Panc1 (cell line): ENCODE results near the gene HEYL. TPM values are rescaled to one million over a fixed set of nuclear protein-coding genes. Genes with fewer than 3 reads are reported as not detected.

Experiments used
- ATAC-seq: fragments of 200-7000 bp; cut with Tn5 transposase; 2 replicates; pipeline ENCODE4 v1.9.1; 2020; ENCODE audit warnings: mild to moderate bottlenecking, moderate library complexity
- BruUV-seq: library from RNA; stranded (reverse); fragments of 400-500 nt; replicated peaks from 2 replicates; lab custom pipeline; 2021; lab: Mats Ljungman, UMichigan
- CTCF ChIA-PET: fragments of 300-600 bp; sonication (Branson Sonifier 250); formaldehyde crosslinking; loops from one replicate; lab custom pipeline; 2022; ENCODE audit warnings: antibody characterized with exemption; lab: Charles Lee
- POLR2A ChIA-PET: fragments of 300-600 bp; sonication (Branson Sonifier 250); formaldehyde crosslinking; loops from one replicate; lab custom pipeline; 2022; ENCODE audit warnings: antibody characterized with exemption; lab: Charles Lee
- DNase-seq: peaks from one replicate; pipeline ENCODE4 v3.0.0-alpha.2; 2010; ENCODE audit warnings: low read depth, low spot score
- H3K27ac ChIP-seq: 2 replicates; pipeline ENCODE4 v1.5.1; 2011; ENCODE audit warnings: mild to moderate bottlenecking, low read length, inconsistent platforms
- H3K27me3 ChIP-seq: fragments of 200-500 bp; sonication (Bioruptor generic); 2 replicates; pipeline ENCODE4 v1.6.0; 2014; ENCODE audit warnings: low read length, inconsistent platforms; ENCODE audit not compliant: control insufficient read depth, insufficient read depth
- H3K36me3 ChIP-seq: fragments of 200-500 bp; sonication (Bioruptor generic); 2 replicates; pipeline ENCODE4 v1.5.1; 2014; ENCODE audit warnings: inconsistent platforms, mild to moderate bottlenecking, low read length, moderate library complexity; ENCODE audit not compliant: control insufficient read depth, insufficient read depth
- H3K4me1 ChIP-seq: 2 replicates; pipeline ENCODE4 v1.5.1; 2011; ENCODE audit warnings: inconsistent platforms, mild to moderate bottlenecking, low read length, moderate library complexity; ENCODE audit not compliant: control insufficient read depth, insufficient read depth
- H3K4me3 ChIP-seq, 2 experiments: 2 replicates each; pipeline ENCODE4 v1.5.1; 2011 to 2012; ENCODE audit warnings: low read depth in 2 of 2, low read length in 2 of 2, mild to moderate bottlenecking in 2 of 2, inconsistent platforms in 1 of 2, moderate library complexity in 1 of 2
- H3K9me3 ChIP-seq: fragments of 200-500 bp; sonication (Bioruptor generic); 2 replicates; pipeline ENCODE4 v1.5.1; 2014; ENCODE audit warnings: low read depth, mild to moderate bottlenecking, inconsistent platforms, low read length, moderate library complexity; ENCODE audit not compliant: control insufficient read depth, insufficient read depth
- CTCF ChIP-seq: fragments of 450-650 bp; IDR thresholded peaks from 2 replicates; pipeline ENCODE4 v1.5.1; 2017; ENCODE audit warnings: mild to moderate bottlenecking
- POLR2AphosphoS5 ChIP-seq: IDR thresholded peaks from 2 replicates; pipeline ENCODE4 v1.6.1; 2012; ENCODE audit warnings: mild to moderate bottlenecking, low read depth, low read length, moderate library complexity
- REST ChIP-seq, 2 experiments: IDR thresholded peaks; 2 replicates each; pipeline ENCODE4 v1.6.1; 2011 to 2012; ENCODE audit warnings: low read depth in 2 of 2, control low read depth in 1 of 2, low read length in 1 of 2, mild to moderate bottlenecking in 1 of 2, moderate library complexity in 1 of 2; ENCODE audit not compliant: insufficient read depth in 1 of 2
- SIN3A ChIP-seq: IDR thresholded peaks from 2 replicates; pipeline ENCODE4 v1.6.1; 2012; ENCODE audit warnings: low read depth, mild to moderate bottlenecking, low read length, moderate library complexity, borderline replicate concordance; ENCODE audit not compliant: insufficient read depth
- TCF7L2 ChIP-seq: IDR thresholded peaks from 2 replicates; pipeline ENCODE4 v1.6.1; 2011; ENCODE audit warnings: mild to moderate bottlenecking, low read depth, low read length, inconsistent platforms
- in situ Hi-C: cut with HindIII; loops from 2 replicates; pipeline ENCODE4 v1.10.0; 2016; ENCODE audit warnings: low sequenced_read_pairs, low pct_unique_long_range_greater_than_20kb
- intact Hi-C: fragments of 100-400 bp; cut with micrococcal nuclease; formaldehyde crosslinking; loops from one replicate; pipeline ENCODE4 v1.10.0; 2022; ENCODE audit not compliant: unreplicated experiment
- total RNA-seq: library from RNA; stranded (reverse); gene quantifications from one replicate; pipeline ENCODE4 v1.2.1, GENCODE V29; 2021; ENCODE audit not compliant: unreplicated experiment

The HEYL gene
- total RNA-seq, 1 experiment from 2014 or later, result 2.3 TPM

DNA sequence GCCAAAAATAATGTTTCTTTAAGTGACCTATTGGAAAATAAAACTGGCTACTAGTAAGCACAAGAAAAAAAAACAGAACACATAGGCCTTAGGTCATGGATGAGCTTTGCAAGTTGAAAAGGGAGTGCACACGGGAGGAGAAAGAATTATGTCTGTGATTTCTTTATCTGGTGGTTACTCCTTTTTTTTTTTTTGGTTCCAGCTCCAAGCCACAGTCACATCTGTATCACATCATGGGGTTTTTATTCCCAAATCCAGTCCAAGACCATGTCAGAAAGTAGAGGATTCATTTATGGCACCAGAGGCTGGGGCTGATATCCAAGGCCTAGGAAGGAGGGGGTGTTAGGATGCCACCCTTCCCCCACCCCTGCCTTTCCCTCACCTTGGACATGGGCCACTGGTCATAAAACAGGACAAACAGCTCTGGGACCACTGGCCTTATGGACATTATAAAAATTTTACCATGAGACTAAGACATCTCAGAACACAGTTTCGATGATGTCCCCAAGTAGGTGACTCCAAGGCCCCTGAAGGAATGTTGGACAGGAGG lies 10.3 kb upstream of the HEYL start:
- no peak overlapping the region for H3K4me3 ChIP-seq
- intact Hi-C loops (no loop called here), in situ Hi-C loops (no loop called here)
- no peak for DNase-seq
- TF ChIP-seq TCF7L2, result no peak
- no peak for TF ChIP-seq CTCF
- no peak for TF ChIP-seq REST (IDR thresholded peaks at IDR 0.05; ENCODE audit: insufficient read depth in 1 of 2, low read depth in 2 of 2, low read length in 1 of 2)
- TF ChIP-seq POLR2AphosphoS5, result no peak
- TF ChIP-seq SIN3A, result no peak
- POLR2A ChIA-PET, result interaction anchor here (0.7 kb wide), 1 partner anchor 56 kb away, joined by 7 read pairs; no protein-coding TSS in a partner anchor
- H3K4me1 ChIP-seq, result no peaks in the 10 kb centered on the region; the same call in 1 of the 2 replicates
- H3K36me3 ChIP-seq, result no peaks in the 10 kb centered on the region
- BruUV-seq, result no TSS peak
- CTCF ChIA-PET, result interaction anchor here (0.6 kb wide), 1 partner anchor 9 kb away, joined by 3 read pairs; no protein-coding TSS in a partner anchor
- H3K27ac ChIP-seq, result no peak overlapping the region
- no peak for ATAC-seq
- H3K9me3 ChIP-seq, result no peaks in the 10 kb centered on the region
- peaks cover 3% of the 10 kb centered on the region; the same call in 1 of the 2 replicates for H3K27me3 ChIP-seq

GRCh38 chr1:39648496-39648895 lies 9.1 kb upstream of the HEYL start:
- no TSS peak for BruUV-seq
- H3K27ac ChIP-seq, result no peak overlapping the region
- in situ Hi-C loops, result no loop called here
- H3K27me3 ChIP-seq, result no peaks in the 10 kb centered on the region
- no peaks in the 10 kb centered on the region for H3K9me3 ChIP-seq
- no peak overlapping the region for H3K4me3 ChIP-seq
- no peak for TF ChIP-seq TCF7L2
- TF ChIP-seq CTCF, result no peak
- TF ChIP-seq REST (IDR thresholded peaks at IDR 0.05; ENCODE audit: insufficient read depth in 1 of 2, low read depth in 2 of 2, low read length in 1 of 2), result no peak
- TF ChIP-seq SIN3A, result no peak
- TF ChIP-seq POLR2AphosphoS5, result no peak
- POLR2A ChIA-PET, result no interaction called here
- CTCF ChIA-PET, result no interaction called here
- intact Hi-C loops, result no loop called here
- ATAC-seq (no peak), DNase-seq (no peak)
- H3K36me3 ChIP-seq, result no peaks in the 10 kb centered on the region
- H3K4me1 ChIP-seq, result no peaks in the 10 kb centered on the region; the same call in 1 of the 2 replicates
